SK-N-DZ (cell line): ENCODE measurements around the gene APPBP2.
"Not testable (repeated sequence)": the region's sequence is repeated elsewhere in the genome, so short reads cannot be mapped to it uniquely, and the experiment has no call there.

Source experiments
- DNase-seq: peaks from one replicate; pipeline ENCODE4 v3.0.0-alpha.2; 2015; ENCODE audit warnings: low spot score

APPBP2 gene

DNA sequence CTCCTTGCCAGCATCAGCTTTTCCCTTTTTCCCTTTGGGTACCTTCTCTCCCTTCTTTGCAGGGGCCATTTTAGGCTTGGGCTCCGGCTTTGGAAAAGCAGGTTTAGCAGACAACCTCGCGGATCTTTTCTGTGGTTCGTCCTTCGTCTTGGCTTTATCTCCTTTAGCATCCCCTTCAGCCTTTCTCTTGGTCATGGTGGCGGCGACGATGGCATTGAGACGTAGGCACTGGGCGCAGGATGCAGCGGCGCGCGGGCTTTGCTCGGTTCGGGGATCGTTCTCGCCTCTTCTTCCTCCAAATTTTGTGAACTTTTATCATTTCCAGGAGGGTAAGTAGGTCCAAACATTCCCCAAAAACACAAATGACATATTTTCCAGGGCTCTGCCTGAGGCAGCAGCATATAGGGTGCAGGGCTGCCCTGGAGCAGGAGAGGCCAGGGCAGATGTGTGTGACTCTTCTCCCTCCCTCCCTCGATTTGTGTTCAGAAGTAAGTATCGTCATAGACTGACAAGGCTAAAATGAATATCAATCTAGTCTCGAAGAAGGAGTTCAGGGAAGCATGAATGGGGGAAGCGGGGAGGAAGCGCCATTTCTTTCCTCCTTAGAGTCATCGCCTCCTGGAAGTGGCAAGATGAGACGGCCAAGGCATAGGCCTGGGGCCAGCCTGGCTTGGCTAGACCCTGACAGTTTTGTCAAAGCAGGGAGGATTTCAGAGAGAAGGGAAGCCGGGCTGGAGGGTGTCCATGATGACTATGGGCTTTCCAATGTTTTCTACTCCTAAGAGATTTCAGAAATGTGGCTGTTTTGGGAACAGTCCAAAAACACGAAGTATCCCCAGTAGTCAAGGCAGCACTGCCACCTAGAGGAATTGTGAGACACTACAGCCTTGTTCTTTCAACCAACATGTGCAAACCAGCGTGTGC lies 90.5 kb downstream of the APPBP2 start:
- peak; percentile 80 for DNase-seq

DNA sequence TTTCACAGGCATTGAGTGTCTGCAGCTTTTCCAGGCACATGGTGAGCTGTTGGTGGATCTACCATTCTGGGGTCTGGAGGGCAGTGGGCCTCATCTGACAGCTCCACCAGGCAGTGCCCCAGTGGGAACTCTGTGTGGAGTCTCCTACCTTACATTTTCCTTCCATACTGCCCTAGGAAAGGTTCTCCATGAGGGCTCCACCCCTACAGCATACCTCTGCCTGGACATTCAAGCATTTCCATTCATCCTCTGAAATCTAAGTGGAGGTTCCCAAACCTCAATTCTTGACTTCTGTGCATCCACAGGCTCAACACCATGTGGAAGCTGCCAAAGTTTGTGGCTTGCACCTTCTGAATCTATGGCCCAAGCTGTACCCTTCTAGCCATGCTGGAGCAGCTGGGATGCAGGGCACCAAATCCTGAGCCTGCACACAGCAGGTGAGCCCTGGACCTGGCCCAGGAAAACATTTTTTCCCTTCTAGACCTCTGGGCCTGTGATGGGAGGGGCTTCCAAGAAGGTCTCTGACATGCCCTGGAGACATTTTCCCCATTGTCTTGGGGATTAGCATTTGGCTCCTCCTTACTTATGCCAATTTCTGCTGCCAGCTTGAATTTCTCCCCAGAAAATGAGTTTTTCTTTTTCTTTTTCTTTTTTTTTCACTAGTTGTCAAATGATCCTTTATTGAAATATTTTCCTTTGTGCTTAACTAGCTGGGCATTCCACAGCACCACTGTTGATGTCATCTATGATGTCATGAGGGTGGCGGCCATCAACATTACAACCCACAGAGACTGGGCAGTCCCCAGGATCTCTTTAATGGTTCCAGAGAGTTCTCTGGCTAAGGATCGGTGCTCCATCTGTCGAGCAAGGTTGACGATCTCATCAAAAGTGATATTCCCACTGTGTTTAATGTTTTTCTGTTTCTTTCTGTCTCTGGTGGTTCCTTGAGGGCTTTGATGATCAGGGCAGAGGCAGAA lies 92.7 kb downstream of the APPBP2 start:
- DNase-seq = not testable (repeated sequence)

DNA sequence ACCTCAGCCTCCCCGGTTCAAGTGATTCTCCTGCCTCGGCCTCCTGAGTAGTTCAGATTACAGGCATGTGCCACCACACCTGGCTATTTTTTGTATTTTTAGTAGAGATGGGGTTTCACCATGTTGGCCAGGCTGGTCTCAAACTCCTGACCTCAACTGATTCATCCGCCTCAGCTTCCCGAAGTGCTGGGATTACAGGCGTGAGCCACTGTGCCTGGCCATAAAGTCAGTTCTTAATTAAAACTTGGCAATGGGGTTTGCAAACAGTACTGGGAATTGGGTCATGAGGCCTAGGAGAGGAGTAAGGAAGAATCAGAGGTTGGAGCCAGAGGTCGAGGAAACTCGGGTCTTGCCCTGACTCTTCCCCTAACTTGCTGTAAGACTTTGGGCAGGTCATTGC lies 95.5 kb downstream of the APPBP2 start:
- not testable (repeated sequence) for DNase-seq

DNA sequence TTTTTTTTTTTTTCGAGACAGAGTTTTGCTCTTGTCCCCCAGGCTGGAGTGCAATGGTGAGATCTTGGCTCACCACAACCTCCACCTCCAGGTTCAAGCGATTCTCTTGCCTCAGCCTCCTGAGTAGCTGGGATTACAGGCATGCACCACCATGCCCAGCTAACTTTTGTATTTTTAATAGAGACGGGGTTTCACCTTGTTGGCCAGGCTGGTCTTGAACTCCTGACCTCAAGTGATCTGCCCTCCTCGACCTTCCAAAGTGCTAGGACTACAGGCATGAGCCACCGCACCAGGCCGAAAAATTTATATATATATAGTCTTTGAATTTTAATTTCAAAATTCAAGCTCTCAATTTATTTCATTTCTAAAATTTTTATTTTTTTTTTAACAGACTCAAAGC lies 97.6 kb downstream of the APPBP2 start:
- not testable (repeated sequence) for DNase-seq

DNA sequence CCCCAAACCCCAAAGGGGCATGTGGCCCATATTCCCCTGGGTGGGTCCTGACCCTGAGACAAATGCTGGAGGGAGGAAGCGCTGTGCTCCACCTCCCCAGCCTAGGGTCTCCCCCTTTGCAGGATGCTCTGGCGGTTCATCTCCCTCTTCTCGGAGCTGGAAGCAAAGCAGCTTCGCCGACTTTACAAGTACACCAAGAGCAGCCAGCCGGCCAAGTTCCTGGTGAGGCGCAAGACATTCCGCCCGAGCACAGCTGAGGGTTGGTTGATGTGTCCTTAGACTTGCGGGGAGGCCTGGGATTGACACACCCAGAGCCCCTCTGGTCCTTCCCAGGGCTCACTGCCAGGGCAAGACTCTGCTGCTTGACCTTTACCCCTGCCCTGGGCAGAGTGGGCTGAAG lies 99.4 kb downstream of the APPBP2 start:
- no peak for DNase-seq

- no peak for DNase-seq
Observed at GRCh38 chr17:60425626-60426025, 100.4 kb downstream of the APPBP2 start.

- DNase-seq = no peak
Observed at GRCh38 chr17:60423865-60424264, 102.2 kb downstream of the APPBP2 start.

- DNase-seq = no peak
Observed at GRCh38 chr17:60422162-60422665, 103.8 kb downstream of the APPBP2 start, which contains the start of gene CHCT1. TSS of gene CHCT1 (plus strand) at chr17:60422489. CDS start at chr17:60422593, 104 bp downstream.

DNA sequence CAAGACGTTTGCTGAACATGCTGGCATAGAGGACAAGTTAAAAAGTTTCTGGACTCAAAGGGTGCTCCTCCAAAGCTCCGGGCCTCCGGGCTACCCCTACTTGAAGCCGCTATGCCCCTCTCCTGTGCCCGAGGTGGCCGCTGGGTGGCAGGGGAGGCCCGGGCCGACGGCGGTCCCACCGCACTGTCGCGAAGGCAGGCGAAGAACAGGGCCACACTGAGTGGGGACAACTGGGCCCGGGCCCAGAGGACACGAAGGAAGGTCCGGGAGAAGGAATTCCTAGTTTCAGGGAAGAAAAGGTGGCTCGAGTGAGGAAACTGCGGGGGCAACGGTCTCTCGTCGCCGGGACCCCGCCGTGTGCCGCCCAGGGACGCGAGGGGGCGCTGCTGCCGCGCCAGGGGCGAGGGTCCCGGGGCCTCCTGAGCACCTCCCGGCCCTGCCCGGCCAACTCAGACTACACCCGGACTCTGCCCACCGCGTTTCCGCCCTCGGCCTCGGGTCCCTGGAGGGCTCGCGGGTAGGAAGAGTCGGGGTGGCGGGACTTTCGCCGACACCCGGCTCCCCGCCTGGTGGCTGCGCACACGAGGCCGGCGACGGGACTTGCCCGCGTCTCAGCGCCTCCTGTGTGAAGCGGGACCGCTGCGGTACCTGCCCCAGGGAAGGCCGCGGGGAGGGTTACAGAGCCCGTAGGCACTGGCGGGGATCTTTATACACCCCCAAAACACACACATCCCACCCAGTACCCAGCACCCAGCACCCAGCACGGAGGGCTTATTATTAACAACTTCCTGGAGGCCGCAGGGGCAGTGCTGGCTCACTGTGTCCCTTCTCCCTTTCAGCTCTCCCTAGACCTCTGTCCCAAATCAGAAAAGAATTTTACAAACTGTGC lies 104.5 kb downstream of the APPBP2 start:
- peak; percentile 35 for DNase-seq

DNA sequence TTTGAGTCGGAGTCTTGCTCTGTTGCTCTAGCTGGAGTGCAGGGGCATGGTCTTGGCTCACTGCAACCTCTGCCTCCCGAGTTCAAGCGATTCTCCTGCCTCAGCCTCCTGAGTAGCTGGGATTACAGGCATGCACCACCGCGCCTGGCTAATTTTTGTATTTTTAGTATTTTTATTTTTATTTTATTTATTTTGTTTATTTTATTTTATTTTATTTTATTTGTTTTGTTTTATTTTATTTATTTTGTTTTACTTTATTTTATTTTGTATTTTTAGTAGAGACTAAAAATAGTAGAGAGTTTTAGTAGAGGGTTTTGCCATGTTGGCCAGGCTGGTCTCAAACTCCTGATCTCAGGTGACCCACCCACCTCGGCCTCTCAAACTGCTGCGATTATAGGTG lies 106.2 kb downstream of the APPBP2 start:
- DNase-seq = not testable (repeated sequence)

DNA sequence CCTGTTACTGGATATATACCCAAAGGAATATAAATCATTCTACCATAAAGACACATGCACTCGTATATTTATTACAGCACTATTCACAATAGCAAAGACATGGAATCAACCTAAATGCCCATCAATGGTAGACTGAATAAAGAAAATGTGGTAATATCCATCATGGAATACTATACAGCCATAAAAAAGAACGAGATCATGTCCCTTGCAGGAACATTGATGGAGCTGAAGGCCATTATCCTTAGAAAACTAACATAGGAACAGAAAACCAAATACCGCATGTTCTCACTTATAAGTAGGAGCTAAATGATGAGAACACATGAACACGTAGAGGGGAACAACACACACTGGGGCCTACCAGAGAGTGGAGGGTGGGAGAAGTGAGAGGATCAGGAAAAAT lies 107.0 kb downstream of the APPBP2 start:
- DNase-seq = not testable (repeated sequence)

DNA sequence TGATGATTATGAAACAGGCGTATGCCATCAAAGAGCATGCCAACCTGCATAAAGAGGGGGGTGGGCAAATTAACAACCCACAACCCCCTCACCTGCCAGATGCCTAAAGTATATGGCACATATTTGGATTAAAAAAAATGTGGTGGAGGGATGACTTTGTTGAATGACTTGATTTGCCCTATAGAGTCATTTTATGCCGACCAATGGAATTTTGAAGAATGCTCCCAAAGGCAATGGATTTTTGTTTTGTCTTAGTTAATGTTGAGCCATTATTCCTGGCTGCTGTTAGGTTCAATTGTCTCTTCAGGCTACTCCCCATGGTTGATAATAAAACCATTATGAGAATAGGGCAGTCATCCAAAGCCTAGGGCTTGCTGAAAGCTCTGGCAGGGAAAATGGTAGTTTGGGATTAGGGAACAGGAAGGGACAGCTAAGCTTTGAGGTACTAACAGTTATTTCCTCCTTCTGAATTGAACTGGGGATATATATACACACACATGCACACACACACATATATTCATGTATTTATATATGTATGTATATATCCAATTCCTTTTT lies 109.6 kb downstream of the APPBP2 start:
- no peak for DNase-seq

DNA sequence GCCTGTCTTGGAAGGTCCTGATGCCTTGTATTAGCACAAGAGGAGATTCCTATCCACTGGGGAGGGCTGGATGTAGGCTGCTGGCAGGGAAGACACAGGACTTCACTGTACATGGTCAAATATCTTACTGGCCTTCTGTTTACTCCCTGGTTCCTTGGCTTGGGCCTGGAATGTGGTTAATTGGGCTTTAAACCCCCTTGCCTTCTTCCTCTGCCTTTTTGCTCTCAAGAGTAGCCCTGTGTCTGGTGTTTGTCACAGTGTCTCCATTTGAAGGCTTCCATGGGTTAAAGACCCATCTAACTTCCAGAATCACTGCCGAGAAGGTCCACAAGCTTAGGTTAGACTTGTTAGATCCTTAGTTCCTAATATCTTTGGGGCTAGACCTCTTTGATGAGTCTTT lies 110.9 kb downstream of the APPBP2 start:
- no peak for DNase-seq

- no peak for DNase-seq
Observed at GRCh38 chr17:60412701-60413100, 113.3 kb downstream of the APPBP2 start.

- no peak for DNase-seq
Observed at GRCh38 chr17:60410001-60410400, 116.0 kb downstream of the APPBP2 start.

DNA sequence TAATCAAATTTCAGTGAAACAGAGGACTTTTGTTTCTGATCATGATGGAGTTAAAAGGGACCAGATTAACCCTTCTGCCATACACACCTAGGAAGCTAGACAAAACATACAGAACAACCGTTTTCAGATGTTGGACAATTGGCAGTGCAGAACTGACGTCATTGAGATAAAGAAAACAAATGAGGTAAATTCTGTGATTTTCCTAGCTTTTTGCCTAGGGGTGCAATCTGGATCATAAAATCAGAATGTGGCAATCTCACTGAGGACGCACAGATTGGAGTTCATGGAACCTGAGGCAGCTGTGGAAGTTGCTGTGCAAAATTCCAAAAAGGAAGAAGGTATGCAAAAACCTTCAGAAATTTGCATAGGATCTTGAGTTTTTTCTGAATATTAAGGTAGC lies 119.2 kb downstream of the APPBP2 start:
- no peak for DNase-seq

DNA sequence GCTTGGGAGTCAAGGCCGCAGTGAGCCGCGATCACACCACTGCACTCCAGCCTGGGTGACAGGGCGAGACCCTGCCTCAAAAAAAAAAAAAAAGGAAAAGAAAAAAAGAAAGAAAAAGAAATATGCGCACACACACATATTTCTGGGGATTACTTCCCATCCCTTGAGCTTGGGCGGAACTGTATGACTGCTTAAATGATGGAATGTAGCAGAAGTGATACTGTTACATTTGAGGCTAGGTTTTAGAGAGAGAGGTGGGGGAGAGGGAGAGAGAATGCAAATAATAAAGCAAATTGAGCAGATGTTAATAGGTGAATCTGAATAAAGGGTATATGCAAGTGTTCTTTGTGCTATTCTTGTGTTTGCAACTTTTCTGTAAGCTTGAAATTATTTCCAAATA lies 122.1 kb downstream of the APPBP2 start:
- DNase-seq = no peak

DNA sequence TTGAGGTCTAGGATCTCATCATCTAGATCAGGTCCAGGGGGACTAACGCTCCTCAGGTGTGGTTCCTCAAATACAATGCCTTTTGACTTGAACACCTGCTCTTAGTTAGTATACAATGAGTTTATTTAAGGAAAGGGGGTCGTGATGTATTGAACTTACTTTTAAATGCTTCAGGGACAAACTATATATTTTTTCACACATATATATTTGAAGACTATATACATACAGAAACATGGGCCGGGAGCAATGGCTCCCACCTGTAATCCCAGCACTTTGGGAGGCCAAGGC lies 122.6 kb downstream of the APPBP2 start:
- DNase-seq = no peak

DNA sequence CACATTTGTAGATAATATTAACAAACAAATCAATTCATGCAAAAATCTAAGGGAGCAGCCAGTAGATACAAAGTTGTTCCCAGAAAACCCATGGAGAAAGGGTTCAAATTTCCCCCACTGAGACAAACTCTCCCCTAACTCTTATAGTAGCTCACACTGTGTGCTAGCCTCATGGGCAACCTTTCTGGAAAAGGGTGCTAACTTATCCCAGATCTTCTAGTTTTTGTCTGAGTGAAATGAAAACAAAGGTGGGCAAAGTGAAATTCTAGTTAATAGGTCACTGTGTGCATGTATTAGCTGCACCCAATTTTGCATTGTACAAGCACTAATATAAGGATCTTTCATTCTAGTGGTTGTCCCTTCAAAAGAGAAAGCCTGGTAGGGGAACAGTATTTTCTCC lies 124.2 kb downstream of the APPBP2 start:
- DNase-seq = no peak

DNA sequence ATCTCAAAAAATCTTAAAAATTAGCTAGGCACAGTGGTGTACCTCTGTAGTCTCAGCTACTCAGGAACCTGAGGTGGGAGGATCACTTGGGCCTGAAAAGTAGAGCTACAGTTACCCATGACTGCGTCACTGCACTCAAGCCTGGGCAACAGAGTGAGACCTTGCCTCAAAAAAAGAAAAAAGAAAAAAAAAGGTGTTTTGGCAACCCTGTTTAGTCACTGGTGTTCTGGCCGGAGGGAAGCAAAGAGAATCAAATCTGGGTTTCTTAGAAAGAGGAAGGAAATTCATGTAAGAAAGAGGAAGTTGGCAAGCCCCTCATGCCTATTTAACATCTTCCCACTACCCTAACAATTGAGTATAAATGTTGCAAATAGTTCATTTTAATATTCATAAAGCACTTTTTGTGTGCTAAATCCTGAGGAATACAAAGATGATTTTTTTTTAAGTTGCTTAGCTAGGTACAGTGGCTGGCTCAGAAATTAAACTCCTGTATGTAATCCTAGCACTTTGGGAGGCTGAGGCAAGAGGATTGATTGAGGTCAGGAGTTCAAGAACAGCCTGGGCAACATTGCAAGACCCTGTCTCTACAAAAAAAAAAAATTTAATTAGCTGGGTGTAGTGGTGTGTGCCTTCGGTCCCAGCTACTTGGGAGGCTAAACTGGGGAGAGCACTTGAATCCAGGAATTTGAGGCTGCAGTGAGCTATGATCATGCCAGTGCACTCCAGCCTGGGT lies 127.6 kb downstream of the APPBP2 start:
- DNase-seq = no peak
